ENCODE data around the gene AIG1. TPM values are rescaled to one million over a fixed set of nuclear protein-coding genes. Genes with fewer than 3 reads are reported as not detected.

The AIG1 gene
- polyA plus RNA-seq, 1 donor from 2014 or later, result 23.2 TPM

- no peaks in the 10 kb centered on the region for H3K79me2 ChIP-seq (replicated peaks; ENCODE audit: insufficient read depth, low read length)
- no peak overlapping the region for H3K9ac ChIP-seq (ENCODE audit: low read length)
- H3K9me2 ChIP-seq (ENCODE audit: insufficient read depth, low read length), result no peaks in the 10 kb centered on the region
- no peaks in the 10 kb centered on the region for H3K27me3 ChIP-seq (ENCODE audit: insufficient read depth, low read depth, low read length)
- H3K4me2 ChIP-seq (ENCODE audit: low read length), result no peak overlapping the region
- no peak overlapping the region for H3K27ac ChIP-seq (ENCODE audit: low read length)
- H3F3A ChIP-seq (ENCODE audit: insufficient read depth, low read length, poor library complexity, severe bottlenecking), result no peaks in the 10 kb centered on the region
- no peak overlapping the region for H3K4me3 ChIP-seq (ENCODE audit: low read length)
- no peak overlapping the region for H2AFZ ChIP-seq (ENCODE audit: low read depth, low read length)
- H3K36me3 ChIP-seq (ENCODE audit: insufficient read depth, low read length), result no peaks in the 10 kb centered on the region
- H4K20me1 ChIP-seq (ENCODE audit: insufficient read depth), result no peaks in the 10 kb centered on the region
- TF ChIP-seq POLR2AphosphoS5 (IDR thresholded peaks at IDR 0.05), result no peak
- no peak for TF ChIP-seq EP300 (conservative IDR thresholded peaks at IDR 0.05; ENCODE audit: poor library complexity, severe bottlenecking)
- TF ChIP-seq EZH2 (IDR thresholded peaks at IDR 0.05; ENCODE audit: borderline replicate concordance, insufficient read depth, low read length, poor library complexity, severe bottlenecking), result no peak
- TF ChIP-seq TAF1 (IDR thresholded peaks at IDR 0.05; ENCODE audit: low read depth), result no peak
- TF ChIP-seq RAD21 (conservative IDR thresholded peaks at IDR 0.05), result no peak
- TF ChIP-seq CTCF (IDR thresholded peaks at IDR 0.05; ENCODE audit: poor library complexity, severe bottlenecking), result no peak
- TF ChIP-seq MXI1 (conservative IDR thresholded peaks at IDR 0.05; ENCODE audit: poor library complexity, severe bottlenecking), result no peak
- TF ChIP-seq REST (IDR thresholded peaks at IDR 0.05; ENCODE audit: borderline replicate concordance), result no peak
- TF ChIP-seq SMC3 (conservative IDR thresholded peaks at IDR 0.05; ENCODE audit: poor library complexity), result no peak
- no peaks in the 10 kb centered on the region for H3K9me3 ChIP-seq (ENCODE audit: low read length)
Measured at GRCh38 chr6:143037470-143037869, 23.2 kb upstream of the AIG1 start.

GRCh38 chr6:143038833-143039232 lies 21.9 kb upstream of the AIG1 start:
- Histone ChIP-seq H3K9me2 (ENCODE audit: insufficient read depth, low read length) (no peaks in the 10 kb centered on the region), H2AFZ (ENCODE audit: low read depth, low read length) (no peak overlapping the region), H3K4me2 (ENCODE audit: low read length) (no peak overlapping the region), H3K79me2 (replicated peaks; ENCODE audit: insufficient read depth, low read length) (no peaks in the 10 kb centered on the region), H3K4me3 (ENCODE audit: low read length) (no peak overlapping the region), H3F3A (ENCODE audit: insufficient read depth, low read length, poor library complexity, severe bottlenecking) (no peaks in the 10 kb centered on the region), H4K20me1 (ENCODE audit: insufficient read depth) (no peaks in the 10 kb centered on the region), H3K36me3 (ENCODE audit: insufficient read depth, low read length) (no peaks in the 10 kb centered on the region), H3K27ac (ENCODE audit: low read length) (no peak overlapping the region), H3K9me3 (ENCODE audit: low read length) (no peaks in the 10 kb centered on the region), H3K9ac (ENCODE audit: low read length) (no peak overlapping the region), H3K27me3 (ENCODE audit: insufficient read depth, low read depth, low read length) (no peaks in the 10 kb centered on the region)
- TF ChIP-seq CTCF (IDR thresholded peaks at IDR 0.05; ENCODE audit: poor library complexity, severe bottlenecking), result no peak
- TF ChIP-seq SMC3 (conservative IDR thresholded peaks at IDR 0.05; ENCODE audit: poor library complexity), result no peak
- TF ChIP-seq MXI1 (conservative IDR thresholded peaks at IDR 0.05; ENCODE audit: poor library complexity, severe bottlenecking), result no peak
- no peak for TF ChIP-seq RAD21 (conservative IDR thresholded peaks at IDR 0.05)
- TF ChIP-seq POLR2AphosphoS5 (IDR thresholded peaks at IDR 0.05), result no peak
- no peak for TF ChIP-seq REST (IDR thresholded peaks at IDR 0.05; ENCODE audit: borderline replicate concordance)
- TF ChIP-seq EP300 (conservative IDR thresholded peaks at IDR 0.05; ENCODE audit: poor library complexity, severe bottlenecking), result no peak
- no peak for TF ChIP-seq TAF1 (IDR thresholded peaks at IDR 0.05; ENCODE audit: low read depth)
- no peak for TF ChIP-seq EZH2 (IDR thresholded peaks at IDR 0.05; ENCODE audit: borderline replicate concordance, insufficient read depth, low read length, poor library complexity, severe bottlenecking)
